BJ (cell line): ENCODE results near the gene ASAP2. TPM values are rescaled to one million over a fixed set of nuclear protein-coding genes. Genes with fewer than 3 reads are reported as not detected.

Experiments used
- CTCF ChIA-PET: fragments of 350-600 bp; formaldehyde crosslinking; extraction: SDS; loops from one replicate; lab custom pipeline; 2021; ENCODE audit warnings: antibody characterized with exemption, inconsistent platforms; lab: Yijun Ruan, JAX
- POLR2A ChIA-PET: fragments of 300-600 bp; sonication (Branson Sonifier 250); formaldehyde crosslinking; extraction: SDS; loops from one replicate; lab custom pipeline; 2021; ENCODE audit warnings: antibody characterized with exemption; lab: Charles Lee
- DNase-seq: peaks from one replicate; pipeline ENCODE4 v3.0.0-alpha.2; 2011; ENCODE audit warnings: low read depth
- H3K27me3 ChIP-seq: 2 replicates; pipeline ENCODE4 v1.6.0; 2011; ENCODE audit warnings: low read length; ENCODE audit not compliant: control insufficient read depth, insufficient read depth
- H3K36me3 ChIP-seq: 2 replicates; pipeline ENCODE4 v1.5.1; 2011; ENCODE audit warnings: low read length; ENCODE audit not compliant: control insufficient read depth, insufficient read depth
- H3K4me3 ChIP-seq: 2 replicates; pipeline ENCODE4 v1.5.1; 2011; ENCODE audit warnings: low read depth, mild to moderate bottlenecking, control low read depth, low read length
- CTCF ChIP-seq: IDR thresholded peaks from 2 replicates; pipeline ENCODE4 v1.5.1; 2011; ENCODE audit warnings: low read depth, mild to moderate bottlenecking, control low read depth, inconsistent platforms, low read length, moderate library complexity; ENCODE audit not compliant: insufficient read depth
- polyA plus RNA-seq: library from polyadenylated mRNA; depleted of rRNA; stranded (reverse); fragments of >200 nt; gene quantifications from 2 replicates; pipeline ENCODE4 v1.2.3, GENCODE V29; 2011

The ASAP2 gene
- polyA plus RNA-seq, 1 experiment: 14.1 TPM

GRCh38 chr2:9297156-9297555, 90.5 kb downstream of the ASAP2 start:
- ChIA-PET POLR2A (no interaction called here), CTCF (no interaction called here)

GRCh38 chr2:9297807-9298206, 91.2 kb downstream of the ASAP2 start:
- H3K27me3 ChIP-seq: no peaks in the 10 kb centered on the region
- H3K4me3 ChIP-seq: no peak overlapping the region
- CTCF ChIA-PET: interaction anchor here (0.6 kb wide), 1 partner anchor 104 kb away, joined by 4 read pairs; no protein-coding TSS in a partner anchor
- no peak for TF ChIP-seq CTCF
- no peak for DNase-seq
- no peaks in the 10 kb centered on the region; the same call in none of the 2 replicates for H3K36me3 ChIP-seq
- POLR2A ChIA-PET: no interaction called here

More at GRCh38 chr2:9297156-9297555, 90.5 kb downstream of the ASAP2 start:
- no peak for DNase-seq
- H3K36me3 ChIP-seq: no peaks in the 10 kb centered on the region; the same call in none of the 2 replicates
- no peaks in the 10 kb centered on the region for H3K27me3 ChIP-seq
- TF ChIP-seq CTCF: no peak
- no peak overlapping the region for H3K4me3 ChIP-seq

GRCh38 chr2:9298583-9298982, 92.0 kb downstream of the ASAP2 start:
- POLR2A ChIA-PET: no interaction called here
- CTCF ChIA-PET: no interaction called here

GRCh38 chr2:9299161-9300100, 92.8 kb downstream of the ASAP2 start:
- DNase-seq: no peak
- POLR2A ChIA-PET: no interaction called here
- TF ChIP-seq CTCF: no peak
- Histone ChIP-seq H3K4me3 (no peak overlapping the region), H3K27me3 (no peaks in the 10 kb centered on the region), H3K36me3 (no peaks in the 10 kb centered on the region; the same call in none of the 2 replicates)
- CTCF ChIA-PET: interaction anchor here (1.3 to 1.6 kb wide), 2 partner anchors 11 to 94 kb away, joined by 3 to 4 read pairs; no protein-coding TSS in a partner anchor

More at GRCh38 chr2:9298583-9298982, 92.0 kb downstream of the ASAP2 start:
- no peak for TF ChIP-seq CTCF
- no peak for DNase-seq
- H3K27me3 ChIP-seq: no peaks in the 10 kb centered on the region
- H3K36me3 ChIP-seq: no peaks in the 10 kb centered on the region; the same call in none of the 2 replicates
- no peak overlapping the region for H3K4me3 ChIP-seq

- ChIA-PET CTCF (interaction anchor here (0.9 to 1.6 kb wide), 3 partner anchors 10 to 95 kb away, joined by 3 to 4 read pairs (median 3); no protein-coding TSS in a partner anchor), POLR2A (no interaction called here)
- Histone ChIP-seq H3K4me3 (no peak overlapping the region), H3K36me3 (no peaks in the 10 kb centered on the region; the same call in none of the 2 replicates), H3K27me3 (no peaks in the 10 kb centered on the region)
- TF ChIP-seq CTCF: no peak
- DNase-seq: no peak
Observed at GRCh38 chr2:9300214-9300613, 93.6 kb downstream of the ASAP2 start.
